Vagina (tissue), 2 donors: ENCODE results near the gene NTM. TPM values are rescaled to one million over a fixed set of nuclear protein-coding genes. Genes with fewer than 3 reads are reported as not detected.

Experiments
- DNase-seq, 2 donors: peaks; one replicate each; pipeline ENCODE4 v3.0.0-alpha.2; 2017; ENCODE audit errors: extremely low spot score in 2 of 2
- H3K27ac ChIP-seq: fragments of 200-600 bp; sonication (generic); one replicate; pipeline ENCODE4 v1.5.1; 2019
- H3K27me3 ChIP-seq: fragments of 200-600 bp; sonication (generic); one replicate; pipeline ENCODE4 v1.5.1; 2019
- H3K36me3 ChIP-seq, 2 donors: fragments of 200-600 bp; sonication (generic); one replicate each; pipeline ENCODE4 v1.5.1; 2017 to 2019
- H3K4me1 ChIP-seq: fragments of 200-600 bp; sonication (generic); one replicate; pipeline ENCODE4 v1.5.1; 2019
- H3K4me3 ChIP-seq, 2 donors: fragments of 200-600 bp; sonication (generic); 1 replicate in 1 of 2; 2 replicates in 1 of 2; pipeline ENCODE4 v1.5.1; 2016 to 2019
- H3K9me3 ChIP-seq: fragments of 200-600 bp; sonication (generic); one replicate; pipeline ENCODE4 v1.5.1; 2019
- POLR2A ChIP-seq, 2 donors: fragments of 450-650 bp; IDR thresholded peaks; one replicate each; pipeline ENCODE4 v1.6.1; 2017; ENCODE audit warnings: antibody characterized with exemption in 2 of 2, mild to moderate bottlenecking in 2 of 2, moderate library complexity in 2 of 2
- POLR2AphosphoS5 ChIP-seq, 2 donors: sonication (generic); formaldehyde crosslinking; IDR thresholded peaks; one replicate each; pipeline ENCODE4 v1.9.0; 2017; ENCODE audit warnings: antibody characterized with exemption in 2 of 2, mild to moderate bottlenecking in 2 of 2, low read depth in 1 of 2; ENCODE audit not compliant: insufficient read depth in 1 of 2
- intact Hi-C: fragments of 100-400 bp; cut with DNase I; formaldehyde crosslinking; loops from one replicate; pipeline ENCODE4 v1.15.1; 2023
- total RNA-seq: library from RNA; depleted of rRNA; stranded (reverse); fragments of >200 nt; gene quantifications from one replicate; pipeline ENCODE4 v1.2.3, GENCODE V29; 2016
- TF ChIP-seq, protein P1 (sequence below), 3 experiments: fragments of 450-650 bp in 2 of 3; fragments of 200-600 bp in 1 of 3; sonication (generic) in 1 of 3; IDR thresholded peaks; one replicate each; pipeline ENCODE4 v1.5.1; 2017 to 2019; ENCODE audit warnings: antibody characterized with exemption in 3 of 3, mild to moderate bottlenecking in 2 of 3, moderate library complexity in 2 of 3

The NTM gene
- total RNA-seq, 1 donor from 2014 or later = 4.2 TPM

DNA sequence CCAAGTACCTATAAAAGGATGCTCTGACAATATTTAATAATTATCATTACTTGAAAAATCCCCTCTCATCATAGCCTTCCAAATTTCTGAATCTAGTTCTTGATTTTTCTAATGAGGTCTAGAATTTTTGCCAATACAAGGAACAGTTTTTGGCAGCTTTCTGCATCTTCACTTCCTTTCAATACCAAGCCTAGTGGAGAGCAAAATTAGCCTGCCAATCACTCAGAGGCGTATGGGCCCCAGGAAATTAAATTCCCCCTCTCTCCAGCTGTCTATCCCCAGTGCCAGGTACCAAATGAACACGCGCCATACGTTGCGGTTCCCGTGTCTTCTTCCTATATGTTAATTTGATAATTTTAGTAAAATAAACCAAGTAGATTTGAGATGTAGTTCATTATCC, 293.9 kb downstream of the NTM start:
- no peak for DNase-seq
- no peaks in the 10 kb centered on the region for H3K4me1 ChIP-seq
- no peak overlapping the region for H3K4me3 ChIP-seq
- no peaks in the 10 kb centered on the region for H3K9me3 ChIP-seq
- no peak overlapping the region for H3K27ac ChIP-seq
- H3K36me3 ChIP-seq = no peaks in the 10 kb centered on the region
- TF ChIP-seq POLR2AphosphoS5 (IDR thresholded peaks at IDR 0.05; ENCODE audit: insufficient read depth in 1 of 2, low read depth in 1 of 2) (no peak), POLR2A (IDR thresholded peaks at IDR 0.05) (no peak)
- TF ChIP-seq, protein P1, sequence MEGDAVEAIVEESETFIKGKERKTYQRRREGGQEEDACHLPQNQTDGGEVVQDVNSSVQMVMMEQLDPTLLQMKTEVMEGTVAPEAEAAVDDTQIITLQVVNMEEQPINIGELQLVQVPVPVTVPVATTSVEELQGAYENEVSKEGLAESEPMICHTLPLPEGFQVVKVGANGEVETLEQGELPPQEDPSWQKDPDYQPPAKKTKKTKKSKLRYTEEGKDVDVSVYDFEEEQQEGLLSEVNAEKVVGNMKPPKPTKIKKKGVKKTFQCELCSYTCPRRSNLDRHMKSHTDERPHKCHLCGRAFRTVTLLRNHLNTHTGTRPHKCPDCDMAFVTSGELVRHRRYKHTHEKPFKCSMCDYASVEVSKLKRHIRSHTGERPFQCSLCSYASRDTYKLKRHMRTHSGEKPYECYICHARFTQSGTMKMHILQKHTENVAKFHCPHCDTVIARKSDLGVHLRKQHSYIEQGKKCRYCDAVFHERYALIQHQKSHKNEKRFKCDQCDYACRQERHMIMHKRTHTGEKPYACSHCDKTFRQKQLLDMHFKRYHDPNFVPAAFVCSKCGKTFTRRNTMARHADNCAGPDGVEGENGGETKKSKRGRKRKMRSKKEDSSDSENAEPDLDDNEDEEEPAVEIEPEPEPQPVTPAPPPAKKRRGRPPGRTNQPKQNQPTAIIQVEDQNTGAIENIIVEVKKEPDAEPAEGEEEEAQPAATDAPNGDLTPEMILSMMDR (IDR thresholded peaks at IDR 0.05) = no peak
- no peaks in the 10 kb centered on the region for H3K27me3 ChIP-seq
- intact Hi-C loops = no loop called here

DNA sequence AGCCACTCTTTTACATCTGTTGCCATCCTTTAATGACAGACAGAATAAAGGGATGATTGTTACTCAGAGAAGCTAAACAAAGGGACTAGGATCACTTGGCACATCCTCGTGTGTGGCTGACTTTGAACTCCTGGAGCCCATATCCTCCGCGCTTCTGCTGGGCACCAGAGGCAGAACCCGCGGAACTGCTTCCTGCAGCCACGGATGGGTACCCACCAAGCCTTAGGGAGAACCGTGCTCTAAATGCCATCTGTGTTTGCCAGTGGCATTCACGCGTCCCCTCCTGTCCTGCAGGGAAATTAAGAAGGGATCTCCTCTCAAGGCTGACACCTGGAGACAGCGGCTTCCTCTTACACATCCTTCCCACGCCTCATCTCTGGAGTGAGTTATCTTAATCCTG, 294.4 kb downstream of the NTM start:
- H3K27me3 ChIP-seq = no peaks in the 10 kb centered on the region
- H3K4me3 ChIP-seq = no peak overlapping the region
- H3K27ac ChIP-seq = no peak overlapping the region
- no peaks in the 10 kb centered on the region for H3K36me3 ChIP-seq
- H3K4me1 ChIP-seq = no peaks in the 10 kb centered on the region
- intact Hi-C loops = no loop called here
- H3K9me3 ChIP-seq = no peaks in the 10 kb centered on the region
- no peak for DNase-seq
- TF ChIP-seq, protein P1 (IDR thresholded peaks at IDR 0.05) = no peak
- TF ChIP-seq POLR2A (IDR thresholded peaks at IDR 0.05) (no peak), POLR2AphosphoS5 (IDR thresholded peaks at IDR 0.05; ENCODE audit: insufficient read depth in 1 of 2, low read depth in 1 of 2) (no peak)

DNA sequence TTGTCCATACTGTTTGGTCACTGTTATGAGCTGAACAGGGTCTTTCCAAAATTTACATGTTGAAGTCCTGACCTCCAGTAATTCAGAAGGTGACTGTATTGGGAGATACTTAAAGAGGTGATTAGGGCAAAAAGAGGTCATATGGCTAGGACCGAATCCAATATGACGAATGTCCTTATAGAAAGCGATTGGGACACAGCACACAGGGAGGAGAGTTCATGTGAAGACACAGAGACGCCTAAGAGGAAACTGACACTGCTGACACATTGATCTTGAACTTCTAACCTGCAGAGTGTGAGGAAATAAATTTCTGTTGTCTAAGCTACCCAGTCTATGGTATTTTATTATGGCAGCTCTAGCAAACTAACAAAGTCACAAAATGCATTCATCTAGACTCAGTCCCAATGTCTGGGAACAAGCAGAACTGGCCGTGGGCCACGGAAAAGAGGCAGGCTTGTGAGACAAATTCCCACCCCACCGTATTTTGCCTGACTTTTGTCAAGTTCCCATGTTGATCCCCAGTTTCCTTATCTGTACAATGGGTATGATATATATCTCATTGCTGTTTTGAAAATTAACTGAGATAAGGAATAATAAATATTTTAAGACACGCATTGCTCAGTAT, 295.0 kb downstream of the NTM start:
- Histone ChIP-seq H3K4me3 (no peak overlapping the region), H3K27ac (no peak overlapping the region), H3K4me1 (no peaks in the 10 kb centered on the region), H3K36me3 (no peaks in the 10 kb centered on the region), H3K9me3 (no peaks in the 10 kb centered on the region), H3K27me3 (no peaks in the 10 kb centered on the region)
- TF ChIP-seq POLR2AphosphoS5 (IDR thresholded peaks at IDR 0.05; ENCODE audit: insufficient read depth in 1 of 2, low read depth in 1 of 2) (no peak), POLR2A (IDR thresholded peaks at IDR 0.05) (no peak)
- TF ChIP-seq, protein P1 (IDR thresholded peaks at IDR 0.05) = no peak
- intact Hi-C loops = no loop called here
- no peak for DNase-seq

DNA sequence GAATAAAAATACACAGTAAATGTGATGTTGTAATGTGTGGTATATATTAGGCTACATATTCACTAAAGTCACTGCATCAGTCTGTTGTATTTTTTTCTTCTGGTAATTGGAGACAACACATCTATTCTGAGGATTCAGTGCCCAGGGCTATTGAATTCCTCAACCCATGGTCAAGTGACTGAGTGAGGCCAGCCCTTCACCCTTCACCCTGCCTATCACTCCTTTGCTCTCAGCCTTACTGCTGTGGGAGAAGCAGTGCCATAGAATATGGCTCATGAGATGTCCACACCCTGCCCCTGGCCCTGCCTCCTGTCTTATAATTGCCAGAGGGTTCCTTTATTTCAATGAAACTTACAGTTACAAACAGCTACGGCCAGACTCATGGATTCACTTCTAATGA, 295.6 kb downstream of the NTM start:
- H3K27ac ChIP-seq = no peak overlapping the region
- no peaks in the 10 kb centered on the region for H3K27me3 ChIP-seq
- TF ChIP-seq POLR2AphosphoS5 (IDR thresholded peaks at IDR 0.05; ENCODE audit: insufficient read depth in 1 of 2, low read depth in 1 of 2) (no peak), POLR2A (IDR thresholded peaks at IDR 0.05) (no peak)
- TF ChIP-seq, protein P1 (IDR thresholded peaks at IDR 0.05) = no peak
- no peak overlapping the region for H3K4me3 ChIP-seq
- no peak for DNase-seq
- H3K36me3 ChIP-seq = no peaks in the 10 kb centered on the region
- H3K4me1 ChIP-seq = no peaks in the 10 kb centered on the region
- intact Hi-C loops = no loop called here
- H3K9me3 ChIP-seq = no peaks in the 10 kb centered on the region

DNA sequence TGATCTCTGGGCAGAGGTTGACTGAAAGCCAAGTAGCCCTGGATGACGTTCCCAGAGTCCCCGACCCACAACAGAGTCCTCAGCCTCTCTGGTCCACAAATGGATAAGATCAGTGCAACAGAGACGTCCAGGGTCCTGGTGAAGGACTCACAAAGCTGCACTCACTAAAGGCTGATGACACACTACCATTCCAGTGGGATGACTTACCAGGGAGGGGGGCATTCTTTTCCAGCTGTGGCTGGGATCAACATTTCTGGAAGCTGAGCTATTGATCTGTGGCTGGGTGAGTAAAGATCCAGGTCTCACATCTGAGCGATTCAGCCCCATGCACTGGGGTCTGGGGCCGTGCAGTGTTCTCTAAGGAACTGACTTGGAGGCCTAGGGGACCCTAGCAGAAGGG, 296.2 kb downstream of the NTM start:
- no peak for TF ChIP-seq POLR2A (IDR thresholded peaks at IDR 0.05)
- TF ChIP-seq, protein P1 (IDR thresholded peaks at IDR 0.05) = no peak
- TF ChIP-seq POLR2AphosphoS5 (IDR thresholded peaks at IDR 0.05; ENCODE audit: insufficient read depth in 1 of 2, low read depth in 1 of 2) = no peak
- no peaks in the 10 kb centered on the region for H3K27me3 ChIP-seq
- H3K4me3 ChIP-seq = no peak overlapping the region
- no peak overlapping the region for H3K27ac ChIP-seq
- no peaks in the 10 kb centered on the region for H3K36me3 ChIP-seq
- no peak for DNase-seq
- H3K4me1 ChIP-seq = no peaks in the 10 kb centered on the region
- intact Hi-C loops = no loop called here
- H3K9me3 ChIP-seq = no peaks in the 10 kb centered on the region
